Parathyroid adenoma (tissue), 2 donors: ENCODE measurements around the gene ADAMTS4.

Experiments
- H2AFZ ChIP-seq: fragments of 300-600 bp; sonication (generic); one replicate; pipeline ENCODE4 v1.7.0; 2017; ENCODE audit warnings: antibody characterized with exemption, mild to moderate bottlenecking
- H3K27ac ChIP-seq: fragments of 300-600 bp; sonication (generic); one replicate; pipeline ENCODE4 v1.7.0; 2017
- H3K27me3 ChIP-seq: fragments of 300-600 bp; sonication (generic); one replicate; pipeline ENCODE4 v1.7.0; 2017; ENCODE audit warnings: low read length; ENCODE audit not compliant: control insufficient read depth, insufficient read depth
- H3K36me3 ChIP-seq: fragments of 300-600 bp; sonication (generic); one replicate; pipeline ENCODE4 v1.7.0; 2017; ENCODE audit warnings: low read length; ENCODE audit not compliant: control insufficient read depth, insufficient read depth
- H3K4me1 ChIP-seq: fragments of 300-600 bp; sonication (generic); one replicate; pipeline ENCODE4 v1.7.0; 2017; ENCODE audit warnings: control low read depth
- H3K4me2 ChIP-seq: fragments of 300-600 bp; sonication (generic); one replicate; pipeline ENCODE4 v1.7.0; 2017; ENCODE audit warnings: low read length
- H3K4me3 ChIP-seq: fragments of 300-600 bp; sonication (generic); one replicate; pipeline ENCODE4 v1.7.0; 2017; ENCODE audit warnings: low read depth, low read length
- H3K79me2 ChIP-seq: fragments of 300-600 bp; sonication (generic); one replicate; pipeline ENCODE4 v1.7.0; 2017; ENCODE audit warnings: control low read depth
- H3K9ac ChIP-seq: fragments of 300-600 bp; sonication (generic); one replicate; pipeline ENCODE4 v1.7.0; 2017; ENCODE audit warnings: mild to moderate bottlenecking
- H3K9me3 ChIP-seq: fragments of 300-600 bp; sonication (generic); one replicate; pipeline ENCODE4 v1.7.0; 2017; ENCODE audit warnings: low read length; ENCODE audit not compliant: control insufficient read depth
- CTCF ChIP-seq: fragments of 300-600 bp; sonication (generic); IDR thresholded peaks from one replicate; pipeline ENCODE4 v1.7.0; 2017; ENCODE audit warnings: antibody characterized with exemption, mild to moderate bottlenecking
- donor health status: primary hyperparathyroidism.

The ADAMTS4 gene

GRCh38 chr1:161171191-161171590 is 27.7 kb downstream of the ADAMTS4 start:
- H3K4me2 ChIP-seq, result no peak overlapping the region
- H3K79me2 ChIP-seq, result no peaks in the 10 kb centered on the region
- H3K27ac ChIP-seq, result no peak overlapping the region
- no peak for TF ChIP-seq CTCF
- H3K4me3 ChIP-seq, result no peak overlapping the region
- no peak overlapping the region for H3K9ac ChIP-seq
- H3K36me3 ChIP-seq, result no peaks in the 10 kb centered on the region
- no peaks in the 10 kb centered on the region for H3K4me1 ChIP-seq
- no peak overlapping the region for H2AFZ ChIP-seq
- H3K9me3 ChIP-seq, result no peaks in the 10 kb centered on the region
- no peaks in the 10 kb centered on the region for H3K27me3 ChIP-seq

GRCh38 chr1:161168906-161169305 is 29.9 kb downstream of the ADAMTS4 start:
- Histone ChIP-seq H3K27ac (no peak overlapping the region), H2AFZ (no peak overlapping the region), H3K79me2 (no peaks in the 10 kb centered on the region), H3K4me2 (no peak overlapping the region), H3K27me3 (no peaks in the 10 kb centered on the region), H3K4me3 (no peak overlapping the region), H3K9ac (no peak overlapping the region), H3K4me1 (no peaks in the 10 kb centered on the region), H3K9me3 (no peaks in the 10 kb centered on the region), H3K36me3 (no peaks in the 10 kb centered on the region)
- no peak for TF ChIP-seq CTCF

- Histone ChIP-seq H2AFZ (peak overlapping the region; percentile 77), H3K9me3 (no peaks in the 10 kb centered on the region), H3K27ac (peak overlapping the region; percentile 93), H3K9ac (no peak overlapping the region), H3K4me1 (no peaks in the 10 kb centered on the region), H3K4me2 (peak overlapping the region; percentile 80), H3K79me2 (no peaks in the 10 kb centered on the region), H3K36me3 (no peaks in the 10 kb centered on the region), H3K4me3 (peak overlapping the region; percentile 89), H3K27me3 (no peaks in the 10 kb centered on the region)
- no peak for TF ChIP-seq CTCF
These were observed 31.9 kb downstream of the ADAMTS4 start for GRCh38 chr1:161166669-161167548.

GRCh38 chr1:161165742-161166668 is 32.8 kb downstream of the ADAMTS4 start, which contains the start of gene PPOX:
Gene PPOX (plus strand): TSS chr1:161166426. CDS start chr1:161166848, 422 bp downstream.
- H3K27ac ChIP-seq, result peak within 1 kb of the TSS; percentile 93
- no peaks in the 10 kb centered on the region for H3K9me3 ChIP-seq
- H3K79me2 ChIP-seq, result no peaks in the 10 kb centered on the region
- no peaks in the 10 kb centered on the region for H3K36me3 ChIP-seq
- no peaks in the 10 kb centered on the region for H3K27me3 ChIP-seq
- peak; percentile 29 for TF ChIP-seq CTCF
- H3K4me1 ChIP-seq, result no peaks in the 10 kb centered on the region
- peak within 1 kb of the TSS; percentile 89 for H3K4me3 ChIP-seq
- H2AFZ ChIP-seq, result peak within 1 kb of the TSS; percentile 77
- peak within 1 kb of the TSS; percentile 80 for H3K4me2 ChIP-seq
- H3K9ac ChIP-seq, result peak within 1 kb of the TSS; percentile 21
